ENCODE data around the gene HOXC9.

Gene HOXC9

GRCh38 chr12:53980802-53981496 lies 19.0 kb upstream of the HOXC9 start:
- no peaks in the 10 kb centered on the region for H4K20me1 ChIP-seq (ENCODE audit: insufficient read depth, low read length)
- no peak for TF ChIP-seq CTCF (IDR thresholded peaks at IDR 0.05; ENCODE audit: low read length)
- no peak for TF ChIP-seq EZH2 (IDR thresholded peaks at IDR 0.05; ENCODE audit: borderline replicate concordance, low read length)
- H3K79me2 ChIP-seq (ENCODE audit: insufficient read depth, low read length), result no peaks in the 10 kb centered on the region
- H3K27ac ChIP-seq (ENCODE audit: low read depth, low read length, poor library complexity, severe bottlenecking), result no peak overlapping the region
- H3K4me1 ChIP-seq (ENCODE audit: insufficient read depth, low read length, severe bottlenecking), result peaks cover 7% of the 10 kb centered on the region
- no peaks in the 10 kb centered on the region; the same call in 1 of the 2 replicates for H3K27me3 ChIP-seq (ENCODE audit: insufficient read depth, low read length)
- H3K9ac ChIP-seq (ENCODE audit: low read length), result no peak overlapping the region
- no peaks in the 10 kb centered on the region for H3K36me3 ChIP-seq (ENCODE audit: insufficient read depth, low read length)
- no peaks in the 10 kb centered on the region for H3K9me3 ChIP-seq (ENCODE audit: low read length)
- no peak overlapping the region for H3K4me2 ChIP-seq (ENCODE audit: low read length)
- H3K4me3 ChIP-seq (ENCODE audit: low read depth, low read length, poor library complexity, severe bottlenecking), result no peak overlapping the region
- no peaks in the 10 kb centered on the region for H3K9me2 ChIP-seq (ENCODE audit: low read depth, low read length)
- no peak overlapping the region for H2AFZ ChIP-seq (ENCODE audit: low read length)
- no peaks in the 10 kb centered on the region for H3F3A ChIP-seq (ENCODE audit: insufficient read depth, low read length)

GRCh38 chr12:53981634-53982565 lies 18.1 kb upstream of the HOXC9 start:
- Histone ChIP-seq H3K9me2 (ENCODE audit: low read depth, low read length) (no peaks in the 10 kb centered on the region), H4K20me1 (ENCODE audit: insufficient read depth, low read length) (no peaks in the 10 kb centered on the region), H3K9ac (ENCODE audit: low read length) (no peak overlapping the region), H3K4me3 (ENCODE audit: low read depth, low read length, poor library complexity, severe bottlenecking) (no peak overlapping the region), H3K36me3 (ENCODE audit: insufficient read depth, low read length) (no peaks in the 10 kb centered on the region), H3K4me1 (ENCODE audit: insufficient read depth, low read length, severe bottlenecking) (peaks cover 7% of the 10 kb centered on the region), H3K4me2 (ENCODE audit: low read length) (no peak overlapping the region), H2AFZ (ENCODE audit: low read length) (no peak overlapping the region), H3F3A (ENCODE audit: insufficient read depth, low read length) (no peaks in the 10 kb centered on the region), H3K27me3 (ENCODE audit: insufficient read depth, low read length) (no peaks in the 10 kb centered on the region; the same call in 1 of the 2 replicates), H3K27ac (ENCODE audit: low read depth, low read length, poor library complexity, severe bottlenecking) (no peak overlapping the region), H3K79me2 (ENCODE audit: insufficient read depth, low read length) (no peaks in the 10 kb centered on the region), H3K9me3 (ENCODE audit: low read length) (no peaks in the 10 kb centered on the region)
- no peak for TF ChIP-seq CTCF (IDR thresholded peaks at IDR 0.05; ENCODE audit: low read length)
- TF ChIP-seq EZH2 (IDR thresholded peaks at IDR 0.05; ENCODE audit: borderline replicate concordance, low read length), result no peak

GRCh38 chr12:53982648-53983567 lies 17.1 kb upstream of the HOXC9 start:
- no peaks in the 10 kb centered on the region for H3K9me2 ChIP-seq (ENCODE audit: low read depth, low read length)
- H3K9ac ChIP-seq (ENCODE audit: low read length), result no peak overlapping the region
- no peaks in the 10 kb centered on the region for H3K36me3 ChIP-seq (ENCODE audit: insufficient read depth, low read length)
- no peak overlapping the region for H3K4me2 ChIP-seq (ENCODE audit: low read length)
- H3K27ac ChIP-seq (ENCODE audit: low read depth, low read length, poor library complexity, severe bottlenecking), result no peak overlapping the region
- H4K20me1 ChIP-seq (ENCODE audit: insufficient read depth, low read length), result no peaks in the 10 kb centered on the region
- H3K9me3 ChIP-seq (ENCODE audit: low read length), result no peaks in the 10 kb centered on the region
- no peak overlapping the region for H3K4me3 ChIP-seq (ENCODE audit: low read depth, low read length, poor library complexity, severe bottlenecking)
- no peaks in the 10 kb centered on the region; the same call in 1 of the 2 replicates for H3K27me3 ChIP-seq (ENCODE audit: insufficient read depth, low read length)
- peaks cover 4% of the 10 kb centered on the region for H3K4me1 ChIP-seq (ENCODE audit: insufficient read depth, low read length, severe bottlenecking)
- H3F3A ChIP-seq (ENCODE audit: insufficient read depth, low read length), result no peaks in the 10 kb centered on the region
- no peaks in the 10 kb centered on the region for H3K79me2 ChIP-seq (ENCODE audit: insufficient read depth, low read length)
- H2AFZ ChIP-seq (ENCODE audit: low read length), result no peak overlapping the region
- TF ChIP-seq EZH2 (IDR thresholded peaks at IDR 0.05; ENCODE audit: borderline replicate concordance, low read length) (no peak), CTCF (IDR thresholded peaks at IDR 0.05; ENCODE audit: low read length) (no peak)

Data from OCI-LY1 (cell line).